A204.1 (cell line): ENCODE data around the gene SHLD1.
"Not testable (repeated sequence)": the region's sequence is repeated elsewhere in the genome, so short reads cannot be mapped to it uniquely, and the experiment has no call there.

Experiments
- FAIRE-seq: peaks from 2 replicates; lab custom pipeline; 2012; peaks lifted over from hg19 to GRCh38; lab: Jason Lieb, UNC

SHLD1 gene

GRCh38 chr20:5781367-5781766, 31.2 kb downstream of the SHLD1 start:
- FAIRE-seq, result not testable (repeated sequence)

- no peak for FAIRE-seq
Measured at GRCh38 chr20:5781798-5782750, 31.9 kb downstream of the SHLD1 start.

GRCh38 chr20:5784735-5785134, 34.5 kb downstream of the SHLD1 start:
- FAIRE-seq, result no peak

- no peak for FAIRE-seq
Measured at GRCh38 chr20:5785146-5785545, 34.9 kb downstream of the SHLD1 start.

GRCh38 chr20:5786930-5787795, 37.0 kb downstream of the SHLD1 start:
- FAIRE-seq, result no peak

GRCh38 chr20:5787796-5788165, 37.6 kb downstream of the SHLD1 start:
- no peak for FAIRE-seq

GRCh38 chr20:5788385-5788895, 38.2 kb downstream of the SHLD1 start:
- FAIRE-seq, result peak; percentile 89

- FAIRE-seq, result no peak
Measured at GRCh38 chr20:5789827-5790226, 39.6 kb downstream of the SHLD1 start.

- no peak for FAIRE-seq
Measured at GRCh38 chr20:5793916-5794315, 43.7 kb downstream of the SHLD1 start.

GRCh38 chr20:5796331-5797040, 46.3 kb downstream of the SHLD1 start:
- no peak for FAIRE-seq

- FAIRE-seq, result no peak
Measured at GRCh38 chr20:5797165-5797564, 47.0 kb downstream of the SHLD1 start.

GRCh38 chr20:5797843-5798462, 47.8 kb downstream of the SHLD1 start:
- no peak for FAIRE-seq

- not testable (repeated sequence) for FAIRE-seq
Measured at GRCh38 chr20:5803754-5804303, 53.6 kb downstream of the SHLD1 start.

GRCh38 chr20:5806457-5807263, 56.5 kb downstream of the SHLD1 start:
- no peak for FAIRE-seq

- FAIRE-seq, result no peak
Measured at GRCh38 chr20:5807431-5807830, 57.2 kb downstream of the SHLD1 start.

GRCh38 chr20:5808901-5809300, 58.7 kb downstream of the SHLD1 start:
- no peak for FAIRE-seq

GRCh38 chr20:5809495-5809894, 59.3 kb downstream of the SHLD1 start:
- FAIRE-seq, result no peak

GRCh38 chr20:5810800-5811422, 60.7 kb downstream of the SHLD1 start:
- FAIRE-seq, result no peak

- no peak for FAIRE-seq
Measured at GRCh38 chr20:5811746-5812145, 61.5 kb downstream of the SHLD1 start.

- no peak for FAIRE-seq
Measured at GRCh38 chr20:5818346-5818681, 68.1 kb downstream of the SHLD1 start.
